H1 (cell line): ENCODE measurements around the gene RINT1. TPM values are rescaled to one million over a fixed set of nuclear protein-coding genes. Genes with fewer than 3 reads are reported as not detected.
A peak's percentile ranks its signal among the peaks of the same experiment; 100 is the strongest.
"Not testable (repeated sequence)": the region's sequence is repeated elsewhere in the genome, so short reads cannot be mapped to it uniquely, and the experiment has no call there.

Experiments used
- CTCF ChIA-PET: fragments of 300-600 bp; sonication (Branson Sonifier 250); formaldehyde crosslinking; loops from one replicate; lab custom pipeline; 2021; ENCODE audit not compliant: partially characterized antibody; lab: Charles Lee
- POLR2A ChIA-PET: fragments of 300-600 bp; sonication (Branson Sonifier 250); formaldehyde crosslinking; loops from one replicate; lab custom pipeline; 2021; ENCODE audit warnings: inconsistent platforms; ENCODE audit not compliant: partially characterized antibody; lab: Charles Lee
- DNase-seq, 2 experiments: peaks; one replicate each; pipeline versions ENCODE4 v3.0.0 to v3.0.0-alpha.2; 2010 to 2022; ENCODE audit warnings: low spot score in 2 of 2, low read depth in 1 of 2, mixed read lengths in 1 of 2
- FAIRE-seq: peaks from 2 replicates; lab custom pipeline; 2011; peaks lifted over from hg19 to GRCh38; lab: Jason Lieb, UNC
- H2AFZ ChIP-seq: 2 replicates; pipeline ENCODE4 v1.8.1; 2012; ENCODE audit warnings: low read length, inconsistent platforms
- H2AK5ac ChIP-seq: 2 replicates; pipeline ENCODE4 v1.6.1; 2013; ENCODE audit warnings: low read depth, low read length
- H2BK120ac ChIP-seq: replicated peaks from 2 replicates; pipeline ENCODE3; 2013; ENCODE audit warnings: low read depth, low read length, inconsistent platforms
- H2BK12ac ChIP-seq: 2 replicates; pipeline ENCODE4 v1.6.1; 2013; ENCODE audit warnings: low read depth, low read length
- H2BK15ac ChIP-seq: 2 replicates; pipeline ENCODE4 v1.6.1; 2013; ENCODE audit warnings: low read length
- H2BK20ac ChIP-seq: 2 replicates; pipeline ENCODE4 v1.6.1; 2013; ENCODE audit warnings: low read length
- H2BK5ac ChIP-seq: 2 replicates; pipeline ENCODE4 v1.6.1; 2013; ENCODE audit warnings: low read depth, low read length
- H3K14ac ChIP-seq: 2 replicates; pipeline ENCODE4 v1.6.1; 2013; ENCODE audit warnings: inconsistent platforms; ENCODE audit not compliant: insufficient read length
- H3K18ac ChIP-seq: 2 replicates; pipeline ENCODE4 v1.6.1; 2013; ENCODE audit warnings: low read length; ENCODE audit errors: extremely low read depth
- H3K23ac ChIP-seq: 2 replicates; pipeline ENCODE4 v1.6.1; 2013; ENCODE audit warnings: inconsistent platforms; ENCODE audit not compliant: insufficient read length
- H3K23me2 ChIP-seq: 2 replicates; pipeline ENCODE4 v1.6.1; 2013; ENCODE audit warnings: low read depth, low read length
- H3K27ac ChIP-seq: 2 replicates; pipeline ENCODE4 v1.6.1; 2011; ENCODE audit warnings: low read depth, low read length, inconsistent platforms
- H3K27me3 ChIP-seq, 4 experiments: replicated peaks in 1 of 4; 1 replicate in 1 of 4; 2 replicates in 3 of 4; pipeline versions ENCODE4 v1.6.1 to v1.8.1; 2011 to 2013; ENCODE audit warnings: low read length in 3 of 4, mild to moderate bottlenecking in 3 of 4, inconsistent platforms in 2 of 4, mixed read lengths in 2 of 4, moderate library complexity in 1 of 4; ENCODE audit not compliant: control insufficient read depth in 3 of 4, insufficient read depth in 3 of 4; ENCODE audit errors: extremely low read depth in 1 of 4
- H3K36me3 ChIP-seq, 4 experiments: 2 replicates each; pipeline versions ENCODE4 v1.6.1 to v1.8.1; 2011 to 2013; ENCODE audit warnings: mild to moderate bottlenecking in 4 of 4, low read length in 3 of 4, moderate library complexity in 2 of 4, control low read depth in 1 of 4, inconsistent platforms in 1 of 4; ENCODE audit not compliant: insufficient read depth in 4 of 4, control insufficient read depth in 2 of 4
- H3K4ac ChIP-seq: replicated peaks from 2 replicates; pipeline ENCODE3; 2013; ENCODE audit warnings: low read length, low read depth, mixed read lengths, inconsistent platforms; ENCODE audit not compliant: insufficient read length
- H3K4me1 ChIP-seq, 4 experiments: replicated peaks in 1 of 4; 1 replicate in 1 of 4; 2 replicates in 3 of 4; pipeline versions ENCODE4 v1.6.1 to v1.8.1; 2011 to 2013; ENCODE audit warnings: low read length in 3 of 4, inconsistent platforms in 2 of 4, mixed read lengths in 1 of 4; ENCODE audit not compliant: insufficient read depth in 4 of 4, control insufficient read depth in 3 of 4
- H3K4me2 ChIP-seq, 2 experiments: 2 replicates each; pipeline versions ENCODE4 v1.6.1 to v1.8.1; 2011 to 2013; ENCODE audit warnings: low read depth in 2 of 2, low read length in 2 of 2, control low read depth in 1 of 2, inconsistent platforms in 1 of 2, mild to moderate bottlenecking in 1 of 2; ENCODE audit not compliant: insufficient read depth in 1 of 2
- H3K4me3 ChIP-seq, 4 experiments: fragments of 200-600, 300-600 bp in 1 of 4; sonication (generic), shearing (Covaris generic), sonication (Bioruptor Twin) in 1 of 4; 2 replicates each; pipeline versions ENCODE4 v1.5.1 to v1.8.1; 2011 to 2016; ENCODE audit warnings: low read length in 4 of 4, low read depth in 3 of 4, control low read depth in 2 of 4, inconsistent platforms in 2 of 4, mild to moderate bottlenecking in 2 of 4, mixed read lengths in 1 of 4, moderate library complexity in 1 of 4; ENCODE audit not compliant: insufficient read depth in 2 of 4; ENCODE audit errors: extremely low read depth in 1 of 4
- H3K56ac ChIP-seq: replicated peaks from 2 replicates; pipeline ENCODE3; 2013; ENCODE audit warnings: low read depth, mild to moderate bottlenecking, mixed read lengths, low read length, inconsistent platforms; ENCODE audit not compliant: insufficient read length
- H3K79me1 ChIP-seq: 2 replicates; pipeline ENCODE4 v1.6.1; 2013; ENCODE audit warnings: low read depth, low read length, control low read depth
- H3K79me2 ChIP-seq, 2 experiments: 2 replicates each; pipeline versions ENCODE4 v1.6.1 to v1.8.1; 2012 to 2013; ENCODE audit warnings: low read length in 2 of 2, mild to moderate bottlenecking in 2 of 2, inconsistent platforms in 1 of 2; ENCODE audit not compliant: insufficient read depth in 2 of 2, control insufficient read depth in 1 of 2
- H3K9ac ChIP-seq, 4 experiments: replicated peaks in 1 of 4; 1 replicate in 1 of 4; 2 replicates in 3 of 4; pipeline versions ENCODE4 v1.6.1 to v1.8.1; 2011 to 2013; ENCODE audit warnings: low read depth in 3 of 4, low read length in 3 of 4, control low read depth in 2 of 4, mild to moderate bottlenecking in 2 of 4, moderate library complexity in 2 of 4, inconsistent platforms in 1 of 4; ENCODE audit errors: extremely low read depth in 1 of 4
- H3K9me3 ChIP-seq, 2 experiments: 2 replicates each; pipeline versions ENCODE4 v1.6.1 to v1.8.1; 2012 to 2013; ENCODE audit warnings: mild to moderate bottlenecking in 2 of 2, moderate library complexity in 2 of 2, control low read depth in 1 of 2, inconsistent platforms in 1 of 2, low read depth in 1 of 2, low read length in 1 of 2, mixed read lengths in 1 of 2; ENCODE audit not compliant: insufficient read depth in 2 of 2
- H4K20me1 ChIP-seq, 2 experiments: replicated peaks in 1 of 2; 2 replicates each; pipeline versions ENCODE3 to v1.8.1; 2011 to 2013; ENCODE audit warnings: inconsistent platforms in 2 of 2, low read length in 2 of 2, mild to moderate bottlenecking in 1 of 2; ENCODE audit not compliant: insufficient read depth in 2 of 2, control insufficient read depth in 1 of 2
- H4K5ac ChIP-seq: 2 replicates; pipeline ENCODE4 v1.6.1; 2013; ENCODE audit warnings: low read length, low read depth, mixed read lengths, inconsistent platforms; ENCODE audit not compliant: insufficient read length
- H4K8ac ChIP-seq: 2 replicates; pipeline ENCODE4 v1.8.0; 2013; ENCODE audit warnings: mild to moderate bottlenecking, moderate library complexity, low read length, inconsistent platforms; ENCODE audit not compliant: insufficient read depth; ENCODE audit errors: extremely low read depth
- H4K91ac ChIP-seq: replicated peaks from 2 replicates; pipeline ENCODE3; 2013; ENCODE audit warnings: low read length, mixed read lengths, inconsistent platforms; ENCODE audit not compliant: insufficient read length
- EGR1 ChIP-seq: IDR thresholded peaks from 2 replicates; pipeline ENCODE4 v1.6.1; 2011; ENCODE audit warnings: low read depth, low read length, borderline replicate concordance
- NANOG ChIP-seq: IDR thresholded peaks from 2 replicates; pipeline ENCODE4 v1.6.1; 2011; ENCODE audit warnings: low read length, low read depth, mild to moderate bottlenecking, inconsistent platforms; ENCODE audit not compliant: insufficient read depth, poor library complexity, severe bottlenecking
- RBBP5 ChIP-seq: IDR thresholded peaks from 2 replicates; pipeline ENCODE4 v1.7.1; 2012; ENCODE audit warnings: low read depth, mild to moderate bottlenecking, inconsistent platforms, low read length, moderate library complexity, borderline replicate concordance
- USF2 ChIP-seq: IDR thresholded peaks from 2 replicates; pipeline ENCODE4 v1.6.1; 2011; ENCODE audit warnings: low read length, improper control_type of control experiment
- WGBS, 2 experiments: shearing (Covaris generic) in 1 of 2; methylation state at CpG; one replicate each; pipeline versions ENCODE4 v1.1.6 to v1.1.7; 2013 to 2015; ENCODE audit warnings: low lambda C conversion rate in 2 of 2, mixed read lengths in 2 of 2, inconsistent platforms in 1 of 2, low coverage in 1 of 2, missing lambda C conversion rate in 1 of 2; ENCODE audit not compliant: insufficient replicate concordance in 2 of 2, insufficient coverage in 1 of 2, insufficient read length in 1 of 2; ENCODE audit errors: extremely low coverage in 1 of 2, missing lambda C conversion rate in 1 of 2; 5-methylcytosine and 5-hydroxymethylcytosine counted together
- polyA plus RNA-seq, 7 experiments: library from polyadenylated mRNA; depleted of rRNA in 3 of 7; stranded (reverse) in 5 of 7; unstranded in 2 of 7; fragments of >200 nt in 5 of 7; fragments of 200-250 nt in 2 of 7; gene quantifications; 1 replicate in 5 of 7; 2 replicates in 1 of 7; 4 replicates in 1 of 7; pipeline versions ENCODE4 v1.2.1 to v1.2.3, GENCODE V29; 2011 to 2013; ENCODE audit warnings: missing spikeins in 2 of 7, mixed read lengths in 2 of 7
- total RNA-seq: library from RNA; stranded (reverse); fragmentation: NEBNext Ultra II Directional; extraction: Animal tissue kit (Norgen Biotek cat#: 25700); gene quantifications from 2 replicates; pipeline ENCODE4 v1.2.1, GENCODE V29; 2021

The RINT1 gene
- total and polyA plus RNA-seq, 2 of the 8 experiments (the other 6 are each of a cell fraction or from before 2014, with no cell fraction given) = 7.8 to 21.8 TPM

GRCh38 chr7:105521717-105522463 lies 10.1 kb upstream of the RINT1 start, which contains the start of gene PUS7 (continued):
- peak; percentile 22; the same call in 1 of the 2 replicates for TF ChIP-seq USF2
- TF ChIP-seq NANOG = no peak
- peak; percentile 70; the same call in 1 of the 2 replicates for TF ChIP-seq RBBP5
- TF ChIP-seq EGR1 = peak; percentile 49; the same call in 1 of the 2 replicates

GRCh38 chr7:105524423-105524822 lies 7.6 kb upstream of the RINT1 start:
- not testable (repeated sequence) for FAIRE-seq, H3K23me2 ChIP-seq, H2AK5ac ChIP-seq, H2BK20ac ChIP-seq, H2AFZ ChIP-seq, H3K27me3 ChIP-seq, H4K8ac ChIP-seq, H2BK15ac ChIP-seq, H3K4ac ChIP-seq, H4K5ac ChIP-seq, H3K9ac ChIP-seq, H3K18ac ChIP-seq, H3K79me1 ChIP-seq, H3K23ac ChIP-seq, H3K9me3 ChIP-seq, H2BK12ac ChIP-seq, H3K56ac ChIP-seq, H3K4me2 ChIP-seq, H3K4me1 ChIP-seq, H2BK5ac ChIP-seq, H3K36me3 ChIP-seq, H4K91ac ChIP-seq, H3K4me3 ChIP-seq, H4K20me1 ChIP-seq, H3K14ac ChIP-seq, H2BK120ac ChIP-seq, H3K27ac ChIP-seq, DNase-seq
- WGBS, 2 experiments = 94% methylated on average over 11 of the region's 11 CpGs; no CpG with 5 or more reads in 1 of the 2 experiments
- peaks cover 16% of the 10 kb centered on the region in 2 experiments for H3K79me2 ChIP-seq
- ChIA-PET CTCF (interaction anchor here (0.9 kb wide), 1 partner anchor 9 kb away, joined by 5 read pairs; no protein-coding TSS in a partner anchor), POLR2A (interaction anchor here (7.9 kb wide), 1 partner anchor 7 kb away, joined by 77 read pairs; the partner anchor contains the start of gene RINT1)
